ENCODE data around the gene CCDC141.

The CCDC141 gene

GRCh38 chr2:178787934-178788333, 262.0 kb downstream of the CCDC141 start:
- Mint-ChIP-seq H3K27me3 (no peaks in the 10 kb centered on the region), H3K4me1 (no peaks in the 10 kb centered on the region), H3K27ac (no peak overlapping the region), H3K9me3 (no peaks in the 10 kb centered on the region), H3K4me3 (no peak overlapping the region), H3K36me3 (peaks cover 0 to 2% of the 10 kb centered on the region in 2 donors)
- ATAC-seq (replicated peaks) (no peak), DNase-seq (no peak)

- no peaks in the 10 kb centered on the region for H3K27me3 Mint-ChIP-seq
- DNase-seq (no peak), ATAC-seq (replicated peaks) (no peak)
- H3K9me3 Mint-ChIP-seq = no peaks in the 10 kb centered on the region
- H3K27ac Mint-ChIP-seq = no peak overlapping the region
- no peaks in the 10 kb centered on the region for H3K4me1 Mint-ChIP-seq
- H3K4me3 Mint-ChIP-seq = no peak overlapping the region
- H3K36me3 Mint-ChIP-seq = no peaks in the 10 kb centered on the region
Observed at GRCh38 chr2:178787155-178787554, 262.8 kb downstream of the CCDC141 start.

- no peaks in the 10 kb centered on the region for H3K4me1 Mint-ChIP-seq
- peaks cover 0 to 2% of the 10 kb centered on the region in 2 donors for H3K36me3 Mint-ChIP-seq
- H3K9me3 Mint-ChIP-seq = no peaks in the 10 kb centered on the region
- H3K27me3 Mint-ChIP-seq = no peaks in the 10 kb centered on the region
- no peak overlapping the region for H3K4me3 Mint-ChIP-seq
- DNase-seq (no peak), ATAC-seq (replicated peaks) (no peak)
- no peak overlapping the region for H3K27ac Mint-ChIP-seq
Observed at GRCh38 chr2:178783889-178784288, 266.0 kb downstream of the CCDC141 start.

- Mint-ChIP-seq H3K27me3 (no peaks in the 10 kb centered on the region), H3K27ac (no peak overlapping the region), H3K9me3 (no peaks in the 10 kb centered on the region), H3K4me1 (no peaks in the 10 kb centered on the region), H3K36me3 (peaks cover 2 to 3% of the 10 kb centered on the region in 2 donors), H3K4me3 (no peak overlapping the region)
- ATAC-seq (replicated peaks) (no peak), DNase-seq (no peak)
Observed at GRCh38 chr2:178782236-178782635, 267.7 kb downstream of the CCDC141 start.
